Activated naive CD4-positive, alpha-beta T cell treated with anti-CD3 and anti-CD28 coated beads, Interleukin-2, amount 10 ng/mL, durations not matched to agents 7 days and 5 days (primary cell): ENCODE measurements around the gene NT5DC2.
"Not testable (repeated sequence)": the region's sequence is repeated elsewhere in the genome, so short reads cannot be mapped to it uniquely, and the experiment has no call there.

Experiments used
- CTCF ChIA-PET: fragments of 350-600 bp; sonication (Branson Sonifier 250); formaldehyde crosslinking; loops from one replicate; lab custom pipeline; 2021; ENCODE audit warnings: antibody characterized with exemption; lab: Charles Lee
- DNase-seq: peaks from one replicate; pipeline ENCODE4 v3.0.0-alpha.2; 2020
- H3K27ac Mint-ChIP-seq: one replicate; pipeline ENCODE4 v1.8.0; 2021; ENCODE audit warnings: mild to moderate bottlenecking, moderate library complexity, mixed read lengths
- H3K27me3 Mint-ChIP-seq: one replicate; pipeline ENCODE4 v1.8.0; 2021; ENCODE audit warnings: mild to moderate bottlenecking, mixed read lengths
- H3K36me3 Mint-ChIP-seq: one replicate; pipeline ENCODE4 v1.8.0; 2021; ENCODE audit warnings: mixed read lengths
- H3K4me1 Mint-ChIP-seq: one replicate; pipeline ENCODE4 v1.8.0; 2021; ENCODE audit warnings: mixed read lengths
- H3K4me3 Mint-ChIP-seq: one replicate; pipeline ENCODE4 v1.8.0; 2021; ENCODE audit warnings: mild to moderate bottlenecking, moderate library complexity, mixed read lengths
- H3K9me3 Mint-ChIP-seq: one replicate; pipeline ENCODE4 v1.8.0; 2021; ENCODE audit warnings: mixed read lengths

Gene NT5DC2

DNA sequence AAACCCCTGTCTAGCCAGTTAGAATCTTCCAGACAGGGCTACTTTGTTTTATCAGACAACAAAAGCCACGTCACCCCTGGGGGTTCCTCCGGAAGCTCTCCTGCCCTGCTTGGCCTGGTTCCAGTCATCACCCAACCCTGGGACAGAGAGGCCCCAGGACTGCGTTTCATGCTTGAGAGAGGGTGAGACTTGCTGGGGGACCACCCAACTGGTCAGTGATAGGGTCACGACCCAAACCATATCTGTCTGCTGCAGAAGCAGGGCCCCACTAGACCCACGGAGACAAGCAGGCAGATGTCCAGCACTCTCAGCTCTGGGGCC, 1.2 kb downstream of the NT5DC2 start:
- H3K4me1 Mint-ChIP-seq, result peaks cover 30% of the 10 kb centered on the region
- H3K27me3 Mint-ChIP-seq, result peaks cover 8% of the 10 kb centered on the region
- CTCF ChIA-PET, result no interaction called here
- H3K9me3 Mint-ChIP-seq, result no peaks in the 10 kb centered on the region
- H3K36me3 Mint-ChIP-seq, result peaks cover 5% of the 10 kb centered on the region
- H3K27ac Mint-ChIP-seq, result no peak overlapping the region
- H3K4me3 Mint-ChIP-seq, result peak overlapping the region; percentile 71
- DNase-seq, result peak; percentile 26

DNA sequence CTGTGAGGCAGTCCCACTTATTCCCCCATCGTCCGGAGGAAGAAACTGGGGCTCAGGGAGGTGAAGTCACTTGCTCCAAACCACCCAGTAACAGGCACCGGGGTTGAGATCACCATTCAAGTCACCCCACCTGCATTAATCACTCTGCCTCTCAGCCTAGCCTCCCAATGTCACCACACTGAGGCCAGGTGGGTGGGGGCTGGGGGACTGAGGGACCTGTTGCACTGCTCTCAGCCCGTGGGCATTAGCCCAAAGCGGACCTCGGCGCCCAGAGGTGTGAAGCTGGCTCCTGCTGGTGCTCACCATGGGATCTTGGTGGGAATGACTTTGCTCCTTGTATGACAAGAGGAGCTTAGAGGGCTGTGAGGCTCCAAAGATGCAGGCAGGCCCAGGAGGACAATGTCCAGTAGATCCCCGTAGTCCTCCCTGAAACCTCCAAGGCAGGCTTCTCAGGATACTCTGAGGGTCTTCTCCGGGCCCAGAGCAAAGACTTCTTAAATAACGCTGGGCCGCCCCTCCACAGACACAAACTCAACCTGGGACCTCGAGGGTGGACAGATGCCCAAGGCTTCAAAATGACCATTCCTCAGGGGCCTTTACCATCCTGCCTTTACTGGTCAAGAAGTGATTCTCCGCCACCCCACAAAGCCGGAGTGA, 1.7 kb downstream of the NT5DC2 start:
- no peaks in the 10 kb centered on the region for H3K9me3 Mint-ChIP-seq
- peaks cover 8% of the 10 kb centered on the region for H3K27me3 Mint-ChIP-seq
- CTCF ChIA-PET, result no interaction called here
- peak overlapping the region; percentile 71 for H3K4me3 Mint-ChIP-seq
- H3K27ac Mint-ChIP-seq, result no peak overlapping the region
- DNase-seq, result peak; percentile 20
- H3K36me3 Mint-ChIP-seq, result peaks cover 3% of the 10 kb centered on the region
- peaks cover 25% of the 10 kb centered on the region for H3K4me1 Mint-ChIP-seq

DNA sequence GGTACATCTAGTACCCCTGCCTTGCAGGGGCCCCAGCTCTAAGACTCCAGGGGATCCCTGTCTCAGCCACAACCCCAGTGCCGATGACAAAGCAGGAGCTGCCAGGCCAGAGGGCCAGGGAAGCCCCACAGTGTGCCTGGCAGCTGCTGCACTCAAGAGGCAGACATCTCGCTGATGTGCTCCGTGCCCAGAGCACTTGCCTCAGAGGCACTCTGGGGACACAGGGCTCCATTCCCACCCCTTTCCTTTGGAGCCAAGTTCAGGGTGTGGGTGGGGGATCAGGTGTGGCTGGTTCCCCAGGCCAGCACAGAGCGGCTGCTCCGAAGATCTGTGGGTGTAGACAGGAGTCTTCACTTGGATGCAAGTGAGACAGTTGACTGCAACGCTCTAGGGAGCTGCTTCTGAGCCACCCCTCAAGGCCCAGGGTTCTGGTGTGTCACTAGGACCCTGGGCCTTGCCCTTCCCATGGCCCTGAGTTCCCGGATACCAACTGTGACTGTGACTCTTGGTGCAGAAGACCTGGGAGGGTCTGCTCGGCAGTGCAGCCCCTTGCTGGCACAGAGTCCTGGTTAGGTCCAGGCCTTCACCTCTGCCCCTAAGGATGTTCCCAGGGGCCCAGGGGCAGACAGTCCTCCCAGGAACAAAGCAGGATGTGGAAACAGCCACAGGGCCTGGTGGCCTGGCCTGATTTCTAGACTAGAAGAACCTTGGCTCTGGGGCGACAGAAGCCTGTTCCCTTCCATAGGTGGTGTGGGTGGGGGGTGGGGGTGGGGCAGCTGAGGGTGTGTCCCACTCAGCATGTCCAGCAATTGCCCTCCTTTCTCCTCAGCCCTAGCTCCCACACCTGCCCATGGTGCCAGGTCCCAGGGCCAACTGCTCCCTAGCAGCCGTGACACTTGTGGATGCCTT, 2.5 kb downstream of the NT5DC2 start:
- H3K36me3 Mint-ChIP-seq, result no peaks in the 10 kb centered on the region
- DNase-seq, result peak; percentile 19
- CTCF ChIA-PET, result no interaction called here
- H3K9me3 Mint-ChIP-seq, result no peaks in the 10 kb centered on the region
- H3K4me3 Mint-ChIP-seq, result no peak overlapping the region
- H3K27me3 Mint-ChIP-seq, result peaks cover 8% of the 10 kb centered on the region
- peaks cover 22% of the 10 kb centered on the region for H3K4me1 Mint-ChIP-seq
- H3K27ac Mint-ChIP-seq, result no peak overlapping the region

DNA sequence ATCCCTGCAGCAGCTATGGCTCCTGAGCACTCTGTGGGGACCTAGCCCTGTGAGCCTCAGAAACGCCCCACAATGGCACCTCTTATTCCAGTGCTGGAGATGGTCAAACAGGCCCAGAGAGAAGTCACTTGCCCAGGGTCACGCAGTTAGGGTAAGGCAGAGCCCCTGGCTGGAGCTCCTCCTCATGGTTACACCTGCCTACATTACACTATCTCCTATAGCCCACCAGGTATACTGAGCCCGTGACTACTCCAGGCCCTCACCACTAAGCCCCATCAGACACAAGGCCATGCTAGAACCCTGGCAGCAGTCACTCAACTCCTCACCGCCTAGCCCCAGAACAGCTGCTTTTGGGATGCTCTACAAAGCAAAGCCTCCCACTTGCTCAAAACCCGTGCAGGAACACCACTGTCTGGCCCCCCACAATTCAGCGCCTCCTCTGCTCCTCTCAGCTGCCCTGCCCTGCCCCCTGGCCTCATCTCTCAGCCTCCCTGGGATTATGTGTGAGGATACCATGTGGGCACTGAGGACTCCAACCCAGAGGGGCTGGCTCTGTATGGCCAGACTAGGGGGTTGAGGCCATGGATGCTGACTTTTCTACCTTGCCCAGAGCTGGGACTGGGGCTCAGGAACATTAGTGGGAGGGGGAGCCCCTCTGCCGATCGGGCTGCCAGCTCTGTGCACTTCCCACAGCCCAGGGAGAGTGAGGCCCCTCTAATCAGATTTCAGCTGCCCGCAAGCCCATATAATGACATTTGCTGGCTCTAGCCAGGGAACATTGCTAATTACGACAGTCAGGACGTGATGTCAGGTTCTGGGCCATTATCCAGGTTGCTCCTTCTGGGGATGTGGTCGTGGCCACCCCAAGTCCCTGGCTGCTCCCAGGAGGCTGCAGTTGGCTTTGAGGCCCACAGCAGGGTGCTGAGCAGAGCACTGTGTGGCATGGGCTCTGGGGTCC, 4.0 kb downstream of the NT5DC2 start:
- H3K27ac Mint-ChIP-seq, result no peak overlapping the region
- H3K9me3 Mint-ChIP-seq, result no peaks in the 10 kb centered on the region
- peaks cover 8% of the 10 kb centered on the region for H3K27me3 Mint-ChIP-seq
- H3K36me3 Mint-ChIP-seq, result no peaks in the 10 kb centered on the region
- CTCF ChIA-PET, result interaction anchor here (1.2 kb wide), 1 partner anchor 18 kb away, joined by 3 read pairs; no protein-coding TSS in a partner anchor
- peak; percentile 12 for DNase-seq
- peaks cover 10% of the 10 kb centered on the region for H3K4me1 Mint-ChIP-seq
- H3K4me3 Mint-ChIP-seq, result no peak overlapping the region

DNA sequence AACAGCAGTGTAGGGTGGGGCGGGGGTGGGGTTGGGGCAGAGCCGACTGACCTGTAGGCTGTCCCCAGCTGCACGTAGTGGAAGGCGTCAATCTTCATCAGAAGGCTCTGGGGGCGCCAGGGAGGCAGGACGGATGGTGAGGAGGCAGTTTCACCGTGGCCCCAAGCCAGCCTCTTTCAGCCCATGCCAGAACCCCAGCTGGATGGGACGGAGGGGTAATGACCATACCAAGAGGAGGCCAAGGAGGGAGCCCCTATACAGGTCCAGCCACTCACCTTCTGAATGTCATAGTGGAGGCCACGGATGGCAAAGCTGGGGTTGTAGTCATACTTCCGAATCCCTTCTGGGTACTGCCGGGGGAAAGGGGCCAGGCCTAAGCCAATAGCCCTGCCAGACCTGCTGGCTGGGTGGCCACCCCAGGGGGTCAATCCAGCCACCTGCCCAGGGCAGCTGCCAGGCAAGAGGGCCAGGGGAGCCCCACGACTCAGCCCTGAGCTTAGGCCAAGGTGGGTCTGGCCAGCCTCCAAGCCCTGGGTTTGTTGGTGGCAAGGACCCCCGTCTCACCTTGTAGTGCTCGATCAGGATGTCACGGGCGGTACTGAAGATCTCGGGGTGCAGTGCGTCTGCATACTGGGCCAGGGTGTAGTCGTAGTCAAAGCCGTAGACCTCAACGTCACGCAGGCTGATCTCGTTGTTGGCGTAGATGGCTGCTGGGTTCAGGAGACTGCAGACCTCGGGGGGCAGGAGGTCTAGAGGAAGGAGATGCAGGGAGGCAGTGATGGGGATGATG, 4.9 kb downstream of the NT5DC2 start:
- H3K36me3 Mint-ChIP-seq, result no peaks in the 10 kb centered on the region
- no peaks in the 10 kb centered on the region for H3K9me3 Mint-ChIP-seq
- DNase-seq, result peak; percentile 18
- H3K4me1 Mint-ChIP-seq, result peaks cover 4% of the 10 kb centered on the region
- H3K27me3 Mint-ChIP-seq, result peaks cover 8% of the 10 kb centered on the region
- CTCF ChIA-PET, result interaction anchor here (1.2 kb wide), 1 partner anchor 17 kb away, joined by 3 read pairs; no protein-coding TSS in a partner anchor
- no peak overlapping the region for H3K4me3 Mint-ChIP-seq
- no peak overlapping the region for H3K27ac Mint-ChIP-seq

DNA sequence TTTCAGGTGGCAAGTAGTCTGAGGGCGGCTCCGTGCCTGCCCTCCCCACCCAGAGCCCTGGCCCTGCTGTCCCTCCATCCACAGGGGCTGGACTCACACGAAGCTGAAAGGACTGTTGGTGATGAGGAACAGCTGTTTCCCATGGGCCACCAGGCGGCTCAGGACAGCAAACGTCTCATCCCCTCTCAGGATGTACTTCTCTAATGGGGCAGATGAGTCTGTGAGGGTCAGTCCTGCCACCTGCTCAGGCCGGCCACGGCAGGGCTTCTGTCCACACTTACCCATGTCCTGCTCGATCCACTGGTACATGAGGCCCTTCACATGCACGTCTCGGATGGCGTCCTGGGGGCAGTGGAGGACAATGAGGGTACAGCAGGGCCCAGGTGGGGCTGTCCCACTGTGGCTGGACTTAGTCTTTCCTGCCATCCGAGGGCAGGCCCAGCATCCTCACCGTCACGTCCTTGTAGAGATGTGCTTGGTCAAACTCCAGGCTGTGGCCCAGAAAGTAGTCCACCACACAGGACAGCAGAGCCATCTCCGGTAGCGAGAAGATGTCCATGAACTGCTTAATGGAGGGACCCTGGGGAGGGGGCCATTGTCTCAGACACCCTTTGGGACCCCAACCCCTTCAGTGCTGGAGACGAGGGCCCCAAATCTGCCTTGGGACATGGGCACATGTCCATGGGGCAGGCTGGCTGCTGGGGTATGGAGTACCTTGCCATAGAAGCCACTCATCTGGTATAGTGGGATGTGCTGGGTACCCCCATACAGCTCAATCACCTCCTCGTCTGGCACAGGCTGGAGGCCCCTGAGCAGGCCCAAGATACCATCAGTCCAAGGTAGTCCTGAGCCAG, 5.7 kb downstream of the NT5DC2 start:
- no peaks in the 10 kb centered on the region for H3K36me3 Mint-ChIP-seq
- H3K4me3 Mint-ChIP-seq, result no peak overlapping the region
- no peaks in the 10 kb centered on the region for H3K9me3 Mint-ChIP-seq
- no peak overlapping the region for H3K27ac Mint-ChIP-seq
- peak; percentile 16 for DNase-seq
- CTCF ChIA-PET, result no interaction called here
- H3K27me3 Mint-ChIP-seq, result peaks cover 8% of the 10 kb centered on the region
- peaks cover 4% of the 10 kb centered on the region for H3K4me1 Mint-ChIP-seq

DNA sequence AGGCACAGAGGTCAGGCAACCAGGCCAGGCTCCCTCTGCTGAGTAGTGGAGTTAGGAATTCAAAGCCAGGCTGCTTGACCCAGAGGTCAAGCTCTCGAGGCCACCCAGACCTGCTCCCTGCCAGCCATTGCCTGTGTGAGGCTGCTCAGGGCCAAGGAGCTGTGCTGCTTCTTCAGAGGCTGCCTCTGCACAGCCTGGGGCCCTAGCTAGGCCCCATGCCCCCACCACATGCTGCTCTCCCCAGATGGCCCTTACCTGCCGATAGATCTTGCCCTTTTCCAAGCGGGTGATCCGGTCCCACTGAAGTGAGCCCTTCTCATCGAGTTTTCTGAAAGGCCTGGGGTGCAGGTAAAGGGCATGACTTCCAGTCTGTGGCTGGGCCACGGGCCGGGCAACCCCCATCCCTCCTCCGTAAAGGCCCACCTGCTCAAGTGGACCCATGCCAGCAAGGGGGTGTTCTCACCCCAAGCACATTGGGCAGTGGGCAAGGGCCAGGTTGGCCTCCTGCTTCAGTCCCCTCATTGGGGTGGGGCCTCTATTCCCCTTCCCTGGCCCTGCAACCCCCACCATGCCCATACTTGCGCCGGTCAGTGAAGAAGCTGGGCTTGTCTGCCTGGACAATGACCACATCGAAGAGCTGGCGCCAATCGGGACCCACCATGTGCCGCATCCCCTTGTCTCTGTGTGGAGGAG, 6.5 kb downstream of the NT5DC2 start:
- Mint-ChIP-seq H3K9me3 (no peaks in the 10 kb centered on the region), H3K36me3 (no peaks in the 10 kb centered on the region), H3K27me3 (no peaks in the 10 kb centered on the region), H3K4me3 (no peak overlapping the region), H3K27ac (no peak overlapping the region), H3K4me1 (no peaks in the 10 kb centered on the region)
- CTCF ChIA-PET, result no interaction called here
- DNase-seq, result peak; percentile 10

DNA sequence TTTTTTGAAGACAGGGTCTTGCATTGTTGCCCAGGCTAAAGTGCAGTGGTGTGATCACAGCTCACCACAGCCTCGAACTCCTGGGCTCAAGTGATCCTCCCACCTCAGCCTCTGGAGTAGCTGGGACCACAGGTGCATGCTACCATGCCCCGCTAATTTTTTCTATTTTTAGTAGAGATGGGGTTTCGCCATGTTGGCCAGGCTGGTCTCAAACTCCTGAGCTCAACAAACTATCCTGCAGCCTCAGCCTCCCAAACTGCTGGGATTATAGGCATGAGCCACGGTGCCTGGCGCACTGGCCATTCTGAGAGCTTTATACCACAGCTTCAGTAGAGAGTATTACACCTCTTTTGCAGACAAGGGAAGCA, 7.0 kb downstream of the NT5DC2 start:
- H3K4me3 Mint-ChIP-seq, H3K4me1 Mint-ChIP-seq, H3K9me3 Mint-ChIP-seq, H3K27me3 Mint-ChIP-seq, H3K36me3 Mint-ChIP-seq, H3K27ac Mint-ChIP-seq, CTCF ChIA-PET: not testable (repeated sequence)
- peak; percentile 9 for DNase-seq

DNA sequence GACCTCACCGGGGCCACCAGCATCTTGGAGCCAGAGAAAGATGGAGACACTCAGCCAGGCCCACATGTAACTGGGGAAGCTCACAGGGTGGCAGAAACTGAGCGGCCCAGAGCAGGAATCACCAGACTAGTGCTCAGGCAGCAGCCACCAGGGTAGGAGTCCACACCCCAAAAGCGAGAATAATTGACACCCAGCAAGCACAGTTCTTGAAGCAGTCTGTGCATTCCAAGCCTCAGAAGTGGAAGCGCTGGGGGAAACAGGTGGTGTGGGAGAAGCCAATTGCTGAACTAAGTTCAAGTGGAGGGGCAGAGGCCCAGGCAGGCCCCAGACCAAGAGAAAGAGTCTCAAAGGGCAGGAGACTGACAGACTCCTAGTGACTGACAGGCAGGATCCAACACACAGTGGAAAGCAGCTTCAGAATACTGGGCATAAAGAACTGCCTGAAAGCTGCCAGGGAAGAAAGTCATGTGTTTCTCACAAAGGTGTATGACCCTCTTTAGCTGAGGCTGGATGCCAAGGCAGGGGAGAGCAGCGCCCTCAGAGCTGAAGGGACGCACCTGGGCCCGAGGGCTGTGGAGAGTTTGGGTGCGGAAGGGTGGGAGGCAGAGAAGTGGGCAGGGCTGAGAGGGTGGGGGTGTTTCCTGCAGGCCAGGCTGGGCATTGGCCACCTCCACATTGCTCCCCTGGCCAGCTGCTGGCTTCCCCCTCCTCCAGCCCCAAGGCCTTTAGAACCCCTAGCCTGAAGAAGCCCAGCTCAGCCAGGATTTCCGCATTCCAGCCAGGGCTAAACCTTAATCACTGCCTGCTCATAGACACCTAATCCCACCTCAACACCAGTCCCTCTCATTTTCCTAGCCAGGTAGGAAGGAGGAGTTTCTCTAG, 7.7 kb downstream of the NT5DC2 start:
- no peaks in the 10 kb centered on the region for H3K4me1 Mint-ChIP-seq
- peak overlapping the region; percentile 37 for H3K27ac Mint-ChIP-seq
- no peaks in the 10 kb centered on the region for H3K27me3 Mint-ChIP-seq
- CTCF ChIA-PET, result no interaction called here
- no peaks in the 10 kb centered on the region for H3K9me3 Mint-ChIP-seq
- peak; percentile 10 for DNase-seq
- no peak overlapping the region for H3K4me3 Mint-ChIP-seq
- no peaks in the 10 kb centered on the region for H3K36me3 Mint-ChIP-seq

DNA sequence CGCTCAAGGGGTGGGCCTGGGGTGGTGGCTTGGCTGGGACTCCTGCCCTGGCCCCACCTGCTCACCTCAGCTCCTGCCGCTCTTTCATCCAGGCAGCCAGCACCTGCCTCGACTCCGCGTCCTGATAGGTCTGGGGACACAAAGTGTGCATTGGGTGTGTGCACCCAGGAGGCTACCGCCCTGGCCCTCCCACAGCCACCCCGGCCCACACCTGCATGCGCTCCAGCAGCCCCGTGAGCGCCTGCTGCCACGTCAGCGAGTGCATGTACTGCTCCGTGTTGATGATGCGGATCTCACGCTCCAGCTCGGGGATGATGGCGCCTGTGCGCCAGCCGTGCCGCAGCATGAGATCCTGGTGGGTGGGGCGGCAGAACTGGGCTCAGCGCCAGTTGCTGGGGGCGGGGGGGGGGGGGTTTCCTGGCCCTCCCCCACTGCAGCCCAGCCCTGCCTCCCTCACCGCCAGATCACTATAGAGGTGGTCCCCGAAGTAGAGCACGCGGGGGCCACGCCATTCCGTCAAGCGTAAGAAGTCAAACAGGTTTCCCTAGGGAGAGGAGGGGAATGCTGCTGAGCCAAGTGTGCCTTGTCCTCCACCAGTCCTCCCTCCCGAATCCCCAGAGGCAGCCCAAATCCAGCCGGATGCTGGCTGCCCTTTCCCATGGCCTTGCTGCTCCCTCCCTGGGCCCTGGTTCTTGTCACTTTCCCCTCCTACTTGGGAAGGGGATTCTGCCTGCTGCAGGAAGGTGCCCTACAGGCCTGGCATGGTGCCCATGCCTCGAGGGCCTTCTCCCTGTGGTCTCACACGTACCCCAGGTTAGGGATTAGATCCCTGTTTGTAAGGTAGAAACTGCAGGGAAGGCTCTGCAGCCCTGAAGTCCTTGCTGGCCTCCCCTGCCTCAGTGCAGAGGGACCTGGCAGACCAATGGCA, 8.6 kb downstream of the NT5DC2 start:
- Mint-ChIP-seq H3K27ac (no peak overlapping the region), H3K4me1 (no peaks in the 10 kb centered on the region), H3K4me3 (no peak overlapping the region), H3K27me3 (no peaks in the 10 kb centered on the region), H3K9me3 (no peaks in the 10 kb centered on the region), H3K36me3 (no peaks in the 10 kb centered on the region)
- no peak for DNase-seq
- CTCF ChIA-PET, result no interaction called here

DNA sequence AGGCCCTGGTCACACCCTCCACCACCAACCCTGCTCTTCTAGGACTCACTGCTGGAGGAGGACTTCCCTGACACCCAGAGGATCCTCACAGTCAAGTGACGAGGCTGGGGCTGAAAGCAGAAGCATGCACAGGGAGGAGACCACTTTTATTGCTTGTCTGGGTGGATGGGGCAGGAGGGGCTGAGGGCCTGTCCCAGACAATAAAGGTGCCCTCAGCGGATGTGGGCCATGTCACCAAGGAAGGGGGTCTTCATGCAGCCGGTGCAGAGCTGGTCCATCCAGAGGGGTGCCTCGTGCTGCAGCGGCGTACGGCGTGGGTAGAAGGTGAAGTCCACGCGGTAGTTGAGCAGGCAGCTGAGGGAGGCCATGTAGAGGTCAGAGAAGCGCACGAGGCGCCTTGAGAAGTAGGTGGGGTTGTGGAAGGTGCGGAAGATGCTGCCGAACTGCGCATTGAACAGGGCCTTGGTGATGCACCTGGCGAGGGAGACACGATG, 9.4 kb downstream of the NT5DC2 start:
- H3K36me3 Mint-ChIP-seq, result no peaks in the 10 kb centered on the region
- H3K27ac Mint-ChIP-seq, result no peak overlapping the region
- no peaks in the 10 kb centered on the region for H3K9me3 Mint-ChIP-seq
- CTCF ChIA-PET, result no interaction called here
- H3K4me3 Mint-ChIP-seq, result no peak overlapping the region
- DNase-seq, result no peak
- H3K27me3 Mint-ChIP-seq, result no peaks in the 10 kb centered on the region
- H3K4me1 Mint-ChIP-seq, result no peaks in the 10 kb centered on the region
